Kidney (tissue), 14 donors: ENCODE results near the gene MDFI. TPM values are rescaled to one million over a fixed set of nuclear protein-coding genes. Genes with fewer than 3 reads are reported as not detected.

Experiments
- DNase-seq, 5 donors: peaks; one replicate each; pipeline ENCODE4 v3.0.0-alpha.2; 2013 to 2020
- FAIRE-seq: peaks from 2 replicates; lab custom pipeline; 2012; peaks lifted over from hg19 to GRCh38; lab: Jason Lieb, UNC
- H3K27ac ChIP-seq, 2 donors: one replicate each; pipeline ENCODE4 v1.7.0; 2013; ENCODE audit warnings: low read depth in 2 of 2, low read length in 2 of 2, inconsistent platforms in 1 of 2
- H3K27me3 ChIP-seq: one replicate; pipeline ENCODE4 v1.7.1; 2013; ENCODE audit warnings: low read length, inconsistent platforms; ENCODE audit not compliant: control insufficient read depth, insufficient read depth
- H3K36me3 ChIP-seq, 3 donors: one replicate each; pipeline versions ENCODE4 v1.7.0 to v1.7.1; 2013; ENCODE audit warnings: low read length in 3 of 3, control low read depth in 1 of 3, inconsistent platforms in 1 of 3; ENCODE audit not compliant: insufficient read depth in 3 of 3, control insufficient read depth in 2 of 3
- H3K4me1 ChIP-seq, 3 donors: one replicate each; pipeline versions ENCODE4 v1.7.0 to v1.7.1; 2013; ENCODE audit warnings: low read length in 3 of 3, inconsistent platforms in 1 of 3, low read depth in 1 of 3; ENCODE audit not compliant: control insufficient read depth in 2 of 3, insufficient read depth in 2 of 3
- H3K4me3 ChIP-seq, 3 donors: one replicate each; pipeline versions ENCODE4 v1.7.0 to v1.8.1; 2013; ENCODE audit warnings: low read length in 3 of 3, control low read depth in 1 of 3, inconsistent platforms in 1 of 3
- H3K9ac ChIP-seq, 3 donors: one replicate each; pipeline versions ENCODE4 v1.7.0 to v1.7.1; 2013; ENCODE audit warnings: low read length in 3 of 3, control low read depth in 1 of 3, inconsistent platforms in 1 of 3
- H3K9me3 ChIP-seq, 3 donors: one replicate each; pipeline versions ENCODE4 v1.7.0 to v1.7.1; 2013; ENCODE audit warnings: low read length in 3 of 3, control low read depth in 1 of 3, inconsistent platforms in 1 of 3; ENCODE audit not compliant: control insufficient read depth in 2 of 3, insufficient read depth in 1 of 3
- intact Hi-C: fragments of 100-400 bp; cut with DNase I; formaldehyde crosslinking; loops from one replicate; pipeline ENCODE4 v1.11.1; 2022
- polyA plus RNA-seq: library from polyadenylated mRNA; stranded (reverse); fragments of 350-450 nt; fragmentation: Illumina TruSeq; extraction: RNeasy Lipid Tissue Mini Kit (QIAGEN cat#74804); gene quantifications from one replicate; pipeline ENCODE4 v1.2.3, GENCODE V29; 2014; ENCODE audit warnings: low read depth, low replicate concordance; ENCODE audit not compliant: insufficient read depth
- total RNA-seq: library from RNA; stranded (reverse); fragmentation: NEBNext Ultra II Directional; extraction: Animal tissue kit (Norgen Biotek cat#: 25700); gene quantifications from one replicate; pipeline ENCODE4 v1.2.1, GENCODE V29; 2021
- TF ChIP-seq, protein P1 (sequence below): IDR thresholded peaks from 3 replicates; pipeline ENCODE4 v1.5.1; 2012; ENCODE audit warnings: mild to moderate bottlenecking, moderate library complexity, borderline replicate concordance; ENCODE audit not compliant: insufficient read depth; ENCODE audit errors: extremely low read depth
- donor health status: control.
- donor health status: control.
- donor health status: control.
- donor health status: control.
- donor health status: control.
- donor health status: DM: yes; HTN: yes; CAD: no.
- donor health status: Normal renal cell carcinoma (clear cell type).

Gene MDFI
- total and polyA plus RNA-seq, 2 donors from 2014 or later: 2.3 to 16.9 TPM

DNA sequence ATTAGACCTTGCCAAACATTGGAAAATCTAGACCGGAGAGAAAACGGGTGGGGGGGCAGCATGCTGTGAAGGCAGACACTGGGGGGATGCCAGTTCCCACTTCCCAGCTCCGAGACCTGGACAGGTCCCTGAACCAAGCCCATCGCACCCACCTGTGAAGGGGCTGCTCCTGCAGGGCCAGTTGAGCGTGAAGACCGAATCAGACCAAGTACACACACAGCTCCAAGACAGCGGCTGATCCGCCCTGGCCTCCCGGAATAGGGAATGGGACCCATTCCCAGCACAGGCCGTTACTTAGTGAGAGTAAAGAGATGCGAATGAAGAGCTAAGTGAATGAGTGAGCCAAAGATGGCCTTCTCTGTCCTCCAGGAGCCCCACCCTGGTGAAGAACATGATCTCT lies 41.5 kb upstream of the MDFI start:
- intact Hi-C loops: loop anchor here (10.0 kb wide), 1 partner anchor 132 kb away; no protein-coding TSS in a partner anchor
- no peak overlapping the region for H3K27ac ChIP-seq
- TF ChIP-seq, protein P1, sequence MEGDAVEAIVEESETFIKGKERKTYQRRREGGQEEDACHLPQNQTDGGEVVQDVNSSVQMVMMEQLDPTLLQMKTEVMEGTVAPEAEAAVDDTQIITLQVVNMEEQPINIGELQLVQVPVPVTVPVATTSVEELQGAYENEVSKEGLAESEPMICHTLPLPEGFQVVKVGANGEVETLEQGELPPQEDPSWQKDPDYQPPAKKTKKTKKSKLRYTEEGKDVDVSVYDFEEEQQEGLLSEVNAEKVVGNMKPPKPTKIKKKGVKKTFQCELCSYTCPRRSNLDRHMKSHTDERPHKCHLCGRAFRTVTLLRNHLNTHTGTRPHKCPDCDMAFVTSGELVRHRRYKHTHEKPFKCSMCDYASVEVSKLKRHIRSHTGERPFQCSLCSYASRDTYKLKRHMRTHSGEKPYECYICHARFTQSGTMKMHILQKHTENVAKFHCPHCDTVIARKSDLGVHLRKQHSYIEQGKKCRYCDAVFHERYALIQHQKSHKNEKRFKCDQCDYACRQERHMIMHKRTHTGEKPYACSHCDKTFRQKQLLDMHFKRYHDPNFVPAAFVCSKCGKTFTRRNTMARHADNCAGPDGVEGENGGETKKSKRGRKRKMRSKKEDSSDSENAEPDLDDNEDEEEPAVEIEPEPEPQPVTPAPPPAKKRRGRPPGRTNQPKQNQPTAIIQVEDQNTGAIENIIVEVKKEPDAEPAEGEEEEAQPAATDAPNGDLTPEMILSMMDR: no peak
- no peak for FAIRE-seq
- peak in 1 of 5 donors; percentile 56 for DNase-seq
- H3K4me1 ChIP-seq: no peaks in the 10 kb centered on the region
- H3K9me3 ChIP-seq: no peaks in the 10 kb centered on the region
- no peak overlapping the region for H3K9ac ChIP-seq
- no peaks in the 10 kb centered on the region for H3K27me3 ChIP-seq
- peaks cover 2 to 19% (median 8%) of the 10 kb centered on the region in 3 donors for H3K36me3 ChIP-seq
- H3K4me3 ChIP-seq: no peak overlapping the region

DNA sequence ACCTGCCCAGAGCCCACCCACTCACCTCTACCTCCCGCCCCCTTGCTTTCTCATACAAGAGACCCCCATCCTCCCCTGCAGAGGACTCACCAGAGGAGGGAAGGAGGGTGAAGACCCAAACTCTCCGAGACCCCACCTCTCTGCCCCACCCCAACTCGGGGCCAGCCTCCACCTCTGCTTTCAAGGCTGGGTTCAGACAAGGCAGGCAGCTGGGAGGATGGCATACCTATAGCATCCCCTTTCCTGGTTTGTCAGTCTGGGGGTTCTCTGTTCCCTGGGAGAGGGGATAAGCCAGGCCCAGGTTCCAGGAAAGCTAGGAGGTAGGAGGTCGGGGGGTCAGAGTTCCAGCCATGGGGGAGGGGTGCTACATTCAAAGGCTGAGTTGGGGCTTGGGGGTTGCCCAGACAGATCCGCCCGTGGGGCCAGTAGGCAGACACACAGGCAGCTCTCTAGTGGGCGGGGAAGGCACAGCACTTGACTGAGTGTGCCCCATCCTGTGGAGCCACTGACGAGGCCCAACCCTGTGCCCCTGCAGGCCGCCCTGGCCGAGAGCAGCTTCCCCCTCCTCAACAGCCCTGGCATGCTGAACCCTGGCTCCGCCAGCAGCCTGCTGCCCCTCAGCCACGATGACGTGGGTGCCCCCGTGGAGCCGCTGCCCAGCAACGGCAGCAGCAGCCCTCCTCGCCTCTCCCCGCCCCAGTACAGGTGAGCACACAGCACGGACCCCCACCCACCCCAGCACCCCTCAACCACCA lies 40.8 kb upstream of the MDFI start:
- intact Hi-C loops: loop anchor here (10.0 kb wide), 1 partner anchor 133 kb away; no protein-coding TSS in a partner anchor
- TF ChIP-seq, protein P1: no peak
- FAIRE-seq: no peak

DNA sequence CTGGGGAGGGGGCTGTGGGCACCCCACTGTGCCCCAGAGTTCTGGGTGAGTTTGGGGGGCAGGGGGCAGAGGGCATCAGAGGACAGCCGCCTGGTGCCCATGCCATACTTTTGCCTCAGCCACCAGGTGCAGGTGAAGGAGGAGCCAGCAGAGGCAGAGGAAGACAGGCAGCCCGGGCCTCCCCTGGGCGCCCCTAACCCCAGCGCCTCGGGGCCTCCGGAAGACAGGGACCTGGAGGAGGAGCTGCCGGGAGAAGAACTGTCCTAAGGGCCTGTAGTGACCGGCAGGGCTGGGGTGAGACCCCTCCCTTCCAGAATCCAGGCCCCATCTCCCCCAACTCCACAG lies 39.6 kb upstream of the MDFI start:
- Histone ChIP-seq H3K9me3 (no peaks in the 10 kb centered on the region), H3K9ac (no peak overlapping the region), H3K4me1 (no peaks in the 10 kb centered on the region), H3K4me3 (no peak overlapping the region), H3K27me3 (no peaks in the 10 kb centered on the region), H3K36me3 (peaks cover 0 to 14% (median 8%) of the 10 kb centered on the region in 3 donors), H3K27ac (no peak overlapping the region)
- TF ChIP-seq, protein P1: no peak
- intact Hi-C loops: loop anchor here (10.0 kb wide), 1 partner anchor 134 kb away; no protein-coding TSS in a partner anchor
- no peak for DNase-seq
- no peak for FAIRE-seq

More for the DNA sequence above, 40.8 kb upstream of the MDFI start:
- Histone ChIP-seq H3K4me3 (no peak overlapping the region), H3K27ac (no peak overlapping the region), H3K4me1 (no peaks in the 10 kb centered on the region), H3K27me3 (no peaks in the 10 kb centered on the region), H3K9me3 (no peaks in the 10 kb centered on the region), H3K36me3 (peaks cover 2 to 19% (median 8%) of the 10 kb centered on the region in 3 donors), H3K9ac (no peak overlapping the region)
- peak in 1 of 5 donors; percentile 72 for DNase-seq
